Endothelial cell (in vitro differentiated cells): ENCODE results near the gene TOR3A. TPM values are rescaled to one million over a fixed set of nuclear protein-coding genes. Genes with fewer than 3 reads are reported as not detected.

Experiments used
- DNase-seq: peaks from one replicate; pipeline ENCODE4 v3.0.0; 2021; ENCODE audit warnings: low spot score
- H3K27ac Mint-ChIP-seq: one replicate; pipeline ENCODE4 v1.8.0; 2021; ENCODE audit warnings: mixed read lengths, inconsistent platforms; ENCODE audit not compliant: unreplicated experiment
- H3K27me3 Mint-ChIP-seq: one replicate; pipeline ENCODE4 v1.8.0; 2021; ENCODE audit warnings: mild to moderate bottlenecking, moderate library complexity, mixed read lengths, inconsistent platforms; ENCODE audit not compliant: unreplicated experiment
- H3K36me3 Mint-ChIP-seq: one replicate; pipeline ENCODE4 v1.8.0; 2021; ENCODE audit warnings: mild to moderate bottlenecking, low read depth, mixed read lengths, inconsistent platforms; ENCODE audit not compliant: unreplicated experiment
- H3K4me1 Mint-ChIP-seq: one replicate; pipeline ENCODE4 v1.8.0; 2021; ENCODE audit warnings: mild to moderate bottlenecking, mixed read lengths, inconsistent platforms; ENCODE audit not compliant: unreplicated experiment
- H3K4me3 Mint-ChIP-seq: one replicate; pipeline ENCODE4 v1.8.0; 2021; ENCODE audit warnings: mild to moderate bottlenecking, mixed read lengths, inconsistent platforms; ENCODE audit not compliant: unreplicated experiment
- H3K9me3 Mint-ChIP-seq: one replicate; pipeline ENCODE4 v1.8.0; 2021; ENCODE audit warnings: mixed read lengths, inconsistent platforms; ENCODE audit not compliant: unreplicated experiment
- CTCF ChIP-seq: fragments of 200-600 bp; sonication (generic); IDR thresholded peaks from one replicate; pipeline ENCODE4 v1.5.0; 2021; ENCODE audit warnings: antibody characterized with exemption; ENCODE audit not compliant: unreplicated experiment
- total RNA-seq: library from RNA; stranded (reverse); fragmentation: NEBNext Ultra II Directional; extraction: Animal tissue kit (Norgen Biotek cat#: 25700); gene quantifications from one replicate; pipeline ENCODE4 v1.2.1, GENCODE V29; 2021; ENCODE audit not compliant: unreplicated experiment

The TOR3A gene
- total RNA-seq, 1 donor from 2014 or later: 15.2 TPM

- H3K27me3 Mint-ChIP-seq: peaks cover 3% of the 10 kb centered on the region
- H3K27ac Mint-ChIP-seq: peak overlapping the region; percentile 99
- peak; percentile 29 for DNase-seq
- H3K36me3 Mint-ChIP-seq: peaks cover 32% of the 10 kb centered on the region
- H3K4me3 Mint-ChIP-seq: peak overlapping the region; percentile 94
- peaks cover 43% of the 10 kb centered on the region for H3K4me1 Mint-ChIP-seq
- TF ChIP-seq CTCF: no peak
- no peaks in the 10 kb centered on the region for H3K9me3 Mint-ChIP-seq
Measured at GRCh38 chr1:179142889-179143299, 61.0 kb downstream of the TOR3A start.

GRCh38 chr1:179143322-179143721 lies 61.5 kb downstream of the TOR3A start:
- no peaks in the 10 kb centered on the region for H3K9me3 Mint-ChIP-seq
- TF ChIP-seq CTCF: no peak
- peak overlapping the region; percentile 99 for H3K27ac Mint-ChIP-seq
- peak overlapping the region; percentile 94 for H3K4me3 Mint-ChIP-seq
- no peak for DNase-seq
- H3K27me3 Mint-ChIP-seq: peaks cover 3% of the 10 kb centered on the region
- H3K36me3 Mint-ChIP-seq: peaks cover 30% of the 10 kb centered on the region
- peaks cover 40% of the 10 kb centered on the region for H3K4me1 Mint-ChIP-seq

- H3K27me3 Mint-ChIP-seq: peaks cover 3% of the 10 kb centered on the region
- H3K27ac Mint-ChIP-seq: no peak overlapping the region
- H3K4me3 Mint-ChIP-seq: no peak overlapping the region
- H3K4me1 Mint-ChIP-seq: peaks cover 31% of the 10 kb centered on the region
- TF ChIP-seq CTCF: no peak
- DNase-seq: no peak
- no peaks in the 10 kb centered on the region for H3K9me3 Mint-ChIP-seq
- H3K36me3 Mint-ChIP-seq: peaks cover 24% of the 10 kb centered on the region
Measured at GRCh38 chr1:179144626-179145025, 62.8 kb downstream of the TOR3A start.

- no peak overlapping the region for H3K4me3 Mint-ChIP-seq
- peaks cover 18% of the 10 kb centered on the region for H3K36me3 Mint-ChIP-seq
- TF ChIP-seq CTCF: no peak
- H3K4me1 Mint-ChIP-seq: peaks cover 23% of the 10 kb centered on the region
- no peak for DNase-seq
- peak overlapping the region; percentile 7 for H3K27ac Mint-ChIP-seq
- H3K27me3 Mint-ChIP-seq: peaks cover 3% of the 10 kb centered on the region
- no peaks in the 10 kb centered on the region for H3K9me3 Mint-ChIP-seq
Measured at GRCh38 chr1:179145521-179145920, 63.7 kb downstream of the TOR3A start.

Other genes with a start within 250 kb of the TOR3A start
- not detected for gene ANGPTL1, start 211.0 kb upstream of the TOR3A start, total RNA-seq
- gene FAM20B, start 56.2 kb upstream of the TOR3A start, total RNA-seq: 31.4 TPM
- 160 TPM for gene ABL2, start 147.6 kb downstream of the TOR3A start, total RNA-seq
- 24.1 TPM for gene SOAT1, start 211.7 kb downstream of the TOR3A start, total RNA-seq